ENCODE data around the gene EREG. TPM values are rescaled to one million over a fixed set of nuclear protein-coding genes. Genes with fewer than 3 reads are reported as not detected.

EREG gene
- total RNA-seq, 1 experiment from 2014 or later, result 498 TPM

DNA sequence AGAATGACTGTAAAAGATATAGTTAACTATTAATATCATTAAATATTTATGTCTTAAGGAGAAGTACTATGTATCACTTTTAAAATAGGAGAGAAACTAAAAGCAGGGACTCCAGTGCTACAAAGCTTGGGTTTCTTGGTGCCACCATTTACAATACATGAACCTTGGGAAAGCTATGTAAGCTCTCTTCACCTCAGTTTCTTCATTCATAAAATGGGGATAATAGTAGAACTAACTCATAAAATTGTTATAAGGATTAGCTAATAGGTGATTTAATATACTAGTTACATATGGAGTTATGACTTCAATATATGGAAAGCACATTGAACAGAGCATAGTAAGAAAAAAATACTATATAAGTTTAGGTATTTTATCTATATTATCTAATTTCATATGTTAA is 33.0 kb upstream of the EREG start:
- Histone ChIP-seq H2AFZ (ENCODE audit: low read depth, low read length, poor library complexity, severe bottlenecking) (no peak overlapping the region), H3K27ac (ENCODE audit: low read depth, low read length) (no peak overlapping the region), H3K4me3 (replicated peaks in 1 of 2; ENCODE audit: low read depth in 1 of 2, low read length in 2 of 2) (no peak overlapping the region), H3K36me3 (ENCODE audit: control insufficient read depth in 1 of 2, insufficient read depth in 2 of 2, low read length in 2 of 2) (no peaks in the 10 kb centered on the region), H3K4me2 (ENCODE audit: low read length) (no peak overlapping the region), H3K9ac (ENCODE audit: low read length) (no peak overlapping the region), H3K9me2 (ENCODE audit: insufficient read depth) (no peaks in the 10 kb centered on the region), H3K79me2 (ENCODE audit: insufficient read depth, low read length) (no peaks in the 10 kb centered on the region), H4K20me1 (ENCODE audit: insufficient read depth) (no peaks in the 10 kb centered on the region), H3K27me3 (ENCODE audit: insufficient read depth, low read length) (no peaks in the 10 kb centered on the region), H3K4me1 (ENCODE audit: control insufficient read depth in 1 of 2, insufficient read depth in 2 of 2, low read length in 2 of 2) (peaks cover 4 to 38% of the 10 kb centered on the region in 2 experiments; a peak in 3 of 4 replicates), H3K9me3 (ENCODE audit: control insufficient read depth in 1 of 2, insufficient read depth in 1 of 2, low read depth in 1 of 2, low read length in 2 of 2) (no peaks in the 10 kb centered on the region)
- DNase-seq (ENCODE audit: low read depth, low spot score) (no peak), ATAC-seq (no peak)
- BruUV-seq (replicated peaks), result no TSS peak
- RAD21 ChIA-PET (ENCODE audit: low non-redundant PET in 1 of 2, low total read pairs in 2 of 2, uncharacterized antibody in 2 of 2, unreplicated experiment in 2 of 2), result no interaction called here
- TF ChIP-seq, protein P1, sequence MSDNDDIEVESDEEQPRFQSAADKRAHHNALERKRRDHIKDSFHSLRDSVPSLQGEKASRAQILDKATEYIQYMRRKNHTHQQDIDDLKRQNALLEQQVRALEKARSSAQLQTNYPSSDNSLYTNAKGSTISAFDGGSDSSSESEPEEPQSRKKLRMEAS (IDR thresholded peaks at IDR 0.05), result no peak
- TF ChIP-seq ELF1 (IDR thresholded peaks at IDR 0.05; ENCODE audit: borderline replicate concordance, low read depth) (no peak), RAD21 (IDR thresholded peaks at IDR 0.05; ENCODE audit: low read depth) (no peak), CEBPB (IDR thresholded peaks at IDR 0.05; ENCODE audit: low read depth) (no peak), FOSL1 (IDR thresholded peaks at IDR 0.05; ENCODE audit: low read depth) (no peak), EZH2phosphoT487 (IDR thresholded peaks at IDR 0.05; ENCODE audit: borderline replicate concordance) (no peak), EGR1 (IDR thresholded peaks at IDR 0.05; ENCODE audit: low read depth) (no peak), POLR2A (IDR thresholded peaks at IDR 0.05; ENCODE audit: borderline replicate concordance, extremely low read depth, insufficient read depth, insufficient read length) (no peak), TCF7L2 (IDR thresholded peaks at IDR 0.05; ENCODE audit: borderline replicate concordance, extremely low read depth, insufficient read depth, insufficient read length) (no peak), CBX3 (IDR thresholded peaks at IDR 0.05; ENCODE audit: low read depth) (no peak)
- TF ChIP-seq, protein P2, sequence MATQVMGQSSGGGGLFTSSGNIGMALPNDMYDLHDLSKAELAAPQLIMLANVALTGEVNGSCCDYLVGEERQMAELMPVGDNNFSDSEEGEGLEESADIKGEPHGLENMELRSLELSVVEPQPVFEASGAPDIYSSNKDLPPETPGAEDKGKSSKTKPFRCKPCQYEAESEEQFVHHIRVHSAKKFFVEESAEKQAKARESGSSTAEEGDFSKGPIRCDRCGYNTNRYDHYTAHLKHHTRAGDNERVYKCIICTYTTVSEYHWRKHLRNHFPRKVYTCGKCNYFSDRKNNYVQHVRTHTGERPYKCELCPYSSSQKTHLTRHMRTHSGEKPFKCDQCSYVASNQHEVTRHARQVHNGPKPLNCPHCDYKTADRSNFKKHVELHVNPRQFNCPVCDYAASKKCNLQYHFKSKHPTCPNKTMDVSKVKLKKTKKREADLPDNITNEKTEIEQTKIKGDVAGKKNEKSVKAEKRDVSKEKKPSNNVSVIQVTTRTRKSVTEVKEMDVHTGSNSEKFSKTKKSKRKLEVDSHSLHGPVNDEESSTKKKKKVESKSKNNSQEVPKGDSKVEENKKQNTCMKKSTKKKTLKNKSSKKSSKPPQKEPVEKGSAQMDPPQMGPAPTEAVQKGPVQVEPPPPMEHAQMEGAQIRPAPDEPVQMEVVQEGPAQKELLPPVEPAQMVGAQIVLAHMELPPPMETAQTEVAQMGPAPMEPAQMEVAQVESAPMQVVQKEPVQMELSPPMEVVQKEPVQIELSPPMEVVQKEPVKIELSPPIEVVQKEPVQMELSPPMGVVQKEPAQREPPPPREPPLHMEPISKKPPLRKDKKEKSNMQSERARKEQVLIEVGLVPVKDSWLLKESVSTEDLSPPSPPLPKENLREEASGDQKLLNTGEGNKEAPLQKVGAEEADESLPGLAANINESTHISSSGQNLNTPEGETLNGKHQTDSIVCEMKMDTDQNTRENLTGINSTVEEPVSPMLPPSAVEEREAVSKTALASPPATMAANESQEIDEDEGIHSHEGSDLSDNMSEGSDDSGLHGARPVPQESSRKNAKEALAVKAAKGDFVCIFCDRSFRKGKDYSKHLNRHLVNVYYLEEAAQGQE (IDR thresholded peaks at IDR 0.05; ENCODE audit: low read depth), result no peak
- TF ChIP-seq, protein P3, sequence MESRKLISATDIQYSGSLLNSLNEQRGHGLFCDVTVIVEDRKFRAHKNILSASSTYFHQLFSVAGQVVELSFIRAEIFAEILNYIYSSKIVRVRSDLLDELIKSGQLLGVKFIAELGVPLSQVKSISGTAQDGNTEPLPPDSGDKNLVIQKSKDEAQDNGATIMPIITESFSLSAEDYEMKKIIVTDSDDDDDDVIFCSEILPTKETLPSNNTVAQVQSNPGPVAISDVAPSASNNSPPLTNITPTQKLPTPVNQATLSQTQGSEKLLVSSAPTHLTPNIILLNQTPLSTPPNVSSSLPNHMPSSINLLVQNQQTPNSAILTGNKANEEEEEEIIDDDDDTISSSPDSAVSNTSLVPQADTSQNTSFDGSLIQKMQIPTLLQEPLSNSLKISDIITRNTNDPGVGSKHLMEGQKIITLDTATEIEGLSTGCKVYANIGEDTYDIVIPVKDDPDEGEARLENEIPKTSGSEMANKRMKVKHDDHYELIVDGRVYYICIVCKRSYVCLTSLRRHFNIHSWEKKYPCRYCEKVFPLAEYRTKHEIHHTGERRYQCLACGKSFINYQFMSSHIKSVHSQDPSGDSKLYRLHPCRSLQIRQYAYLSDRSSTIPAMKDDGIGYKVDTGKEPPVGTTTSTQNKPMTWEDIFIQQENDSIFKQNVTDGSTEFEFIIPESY (IDR thresholded peaks at IDR 0.05; ENCODE audit: extremely low read depth, insufficient replicate concordance, low read length), result no peak
- TF ChIP-seq, protein P4, sequence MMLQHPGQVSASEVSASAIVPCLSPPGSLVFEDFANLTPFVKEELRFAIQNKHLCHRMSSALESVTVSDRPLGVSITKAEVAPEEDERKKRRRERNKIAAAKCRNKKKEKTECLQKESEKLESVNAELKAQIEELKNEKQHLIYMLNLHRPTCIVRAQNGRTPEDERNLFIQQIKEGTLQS (IDR thresholded peaks at IDR 0.05), result no peak
- POLR2A ChIA-PET, result no interaction called here
- intact Hi-C loops (cut with micrococcal nuclease), result no loop called here
- CTCF ChIA-PET, result interaction anchor here (1.2 to 2.2 kb wide), 2 partner anchors 11 to 103 kb away, joined by 4 to 8 read pairs; no protein-coding TSS in a partner anchor

Data from HCT116 (cell line).